Peyer's patch (tissue), 4 donors: ENCODE measurements around the gene SLC22A17. TPM values are rescaled to one million over a fixed set of nuclear protein-coding genes. Genes with fewer than 3 reads are reported as not detected.
"Not testable (repeated sequence)": the region's sequence is repeated elsewhere in the genome, so short reads cannot be mapped to it uniquely, and the experiment has no call there.

Experiments used
- DNase-seq, 3 donors: peaks; one replicate each; pipeline ENCODE4 v3.0.0-alpha.2; 2017 to 2019
- H3K27ac ChIP-seq, 4 donors: fragments of 200-600 bp; sonication (generic); one replicate each; pipeline ENCODE4 v1.5.1; 2016 to 2019
- H3K27me3 ChIP-seq, 2 donors: fragments of 200-600 bp; sonication (generic); one replicate each; pipeline ENCODE4 v1.5.1; 2019
- H3K36me3 ChIP-seq, 3 donors: fragments of 200-600 bp; sonication (generic); one replicate each; pipeline ENCODE4 v1.5.1; 2016 to 2019
- H3K4me1 ChIP-seq, 4 donors: fragments of 200-600 bp; sonication (generic); one replicate each; pipeline ENCODE4 v1.5.1; 2016 to 2019
- H3K4me3 ChIP-seq, 4 donors: fragments of 200-600 bp; sonication (generic); 1 replicate in 3 of 4; 2 replicates in 1 of 4; pipeline ENCODE4 v1.5.1; 2016 to 2019; ENCODE audit warnings: mild to moderate bottlenecking in 1 of 4
- H3K9me3 ChIP-seq, 4 donors: fragments of 200-600 bp; sonication (generic); one replicate each; pipeline ENCODE4 v1.5.1; 2016 to 2019; ENCODE audit warnings: mild to moderate bottlenecking in 1 of 4
- CTCF ChIP-seq, 6 experiments: fragments of 450-650 bp in 4 of 6; fragments of 200-600 bp in 2 of 6; sonication (generic) in 1 of 6; IDR thresholded peaks; one replicate each; pipeline ENCODE4 v1.5.1; 2017 to 2019; ENCODE audit warnings: antibody characterized with exemption in 6 of 6, mild to moderate bottlenecking in 3 of 6, moderate library complexity in 1 of 6
- POLR2A ChIP-seq, 2 donors: fragments of 450-650 bp; IDR thresholded peaks; one replicate each; pipeline ENCODE4 v1.5.1; 2017; ENCODE audit warnings: antibody characterized with exemption in 2 of 2, mild to moderate bottlenecking in 2 of 2, moderate library complexity in 2 of 2
- total RNA-seq, 4 donors: library from RNA; depleted of rRNA; stranded (reverse); fragments of >200 nt; gene quantifications; one replicate each; pipeline ENCODE4 v1.1.0, GENCODE V29; 2016

Gene SLC22A17
- total RNA-seq, 4 donors from 2014 or later = 1.6 to 19.0 (median 5.2) TPM

GRCh38 chr14:23398348-23398747 lies 45.7 kb upstream of the SLC22A17 start:
- Histone ChIP-seq H3K27ac (no peak overlapping the region), H3K4me3 (no peak overlapping the region), H3K4me1 (no peaks in the 10 kb centered on the region), H3K36me3 (no peaks in the 10 kb centered on the region), H3K27me3 (no peaks in the 10 kb centered on the region), H3K9me3 (no peaks in the 10 kb centered on the region)
- no peak for TF ChIP-seq POLR2A (IDR thresholded peaks at IDR 0.05)
- no peak for TF ChIP-seq CTCF (IDR thresholded peaks at IDR 0.05)
- no peak for DNase-seq

- Histone ChIP-seq H3K27me3 (no peaks in the 10 kb centered on the region), H3K4me1 (no peaks in the 10 kb centered on the region), H3K9me3 (no peaks in the 10 kb centered on the region), H3K27ac (no peak overlapping the region), H3K4me3 (no peak overlapping the region), H3K36me3 (no peaks in the 10 kb centered on the region)
- no peak for TF ChIP-seq POLR2A (IDR thresholded peaks at IDR 0.05)
- no peak for TF ChIP-seq CTCF (IDR thresholded peaks at IDR 0.05)
- DNase-seq = no peak
Observed at GRCh38 chr14:23396781-23397407, 44.2 kb upstream of the SLC22A17 start.

DNA sequence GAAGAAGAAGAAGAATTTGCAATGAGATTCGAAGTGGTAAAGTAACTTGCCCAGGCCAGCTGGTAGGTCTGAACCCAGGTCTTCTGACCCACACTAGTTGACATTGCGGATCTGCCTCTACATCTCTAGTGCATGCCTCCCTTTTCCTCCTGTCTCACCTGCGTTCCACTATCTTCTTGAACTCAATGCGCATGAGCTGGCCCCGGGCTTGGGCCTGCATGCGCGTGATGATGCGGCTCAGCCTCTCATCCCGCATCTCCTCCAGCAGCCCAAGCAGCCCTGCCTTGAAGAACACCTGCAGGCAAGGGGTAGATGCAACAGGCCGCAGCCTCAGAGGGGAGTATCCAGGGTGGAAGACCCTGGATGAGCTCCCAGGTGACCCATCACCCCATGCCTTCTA lies 43.4 kb upstream of the SLC22A17 start:
- no peaks in the 10 kb centered on the region for H3K9me3 ChIP-seq
- no peak overlapping the region for H3K27ac ChIP-seq
- H3K27me3 ChIP-seq = no peaks in the 10 kb centered on the region
- DNase-seq = no peak
- no peaks in the 10 kb centered on the region for H3K4me1 ChIP-seq
- no peak for TF ChIP-seq CTCF (IDR thresholded peaks at IDR 0.05)
- no peaks in the 10 kb centered on the region for H3K36me3 ChIP-seq
- no peak overlapping the region for H3K4me3 ChIP-seq

GRCh38 chr14:23392613-23393012 lies 39.9 kb upstream of the SLC22A17 start:
- Histone ChIP-seq H3K9me3 (no peaks in the 10 kb centered on the region), H3K36me3 (no peaks in the 10 kb centered on the region), H3K4me3 (no peak overlapping the region), H3K4me1 (no peaks in the 10 kb centered on the region), H3K27ac (no peak overlapping the region), H3K27me3 (no peaks in the 10 kb centered on the region)
- TF ChIP-seq POLR2A (IDR thresholded peaks at IDR 0.05) = no peak
- TF ChIP-seq CTCF (IDR thresholded peaks at IDR 0.05) = no peak
- no peak for DNase-seq

DNA sequence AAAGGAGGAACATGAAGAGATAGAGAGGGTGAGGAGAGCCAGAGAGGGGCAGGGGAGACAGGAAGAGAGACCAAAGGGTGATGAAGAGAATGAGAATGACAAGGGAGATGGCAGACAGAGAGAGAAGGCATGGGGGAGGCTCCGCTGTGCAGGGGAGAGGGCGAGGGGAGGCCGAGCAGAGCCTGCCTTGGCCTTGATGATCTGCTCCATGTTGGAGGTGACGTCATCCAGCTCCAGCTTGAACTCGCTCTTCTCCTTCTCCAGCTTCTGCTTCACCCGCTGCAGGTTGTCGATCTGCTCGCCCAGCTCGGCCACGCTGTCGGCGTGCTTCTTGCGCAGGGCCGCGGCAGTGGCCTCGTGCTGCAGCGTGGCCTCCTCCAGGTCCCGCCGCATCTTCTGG lies 37.2 kb upstream of the SLC22A17 start:
- not testable (repeated sequence) for H3K27ac ChIP-seq, H3K4me1 ChIP-seq, H3K9me3 ChIP-seq, DNase-seq, H3K4me3 ChIP-seq, H3K36me3 ChIP-seq, H3K27me3 ChIP-seq

GRCh38 chr14:23389396-23389795 lies 36.7 kb upstream of the SLC22A17 start:
- H3K36me3 ChIP-seq = no peaks in the 10 kb centered on the region
- no peaks in the 10 kb centered on the region for H3K4me1 ChIP-seq
- DNase-seq = no peak
- TF ChIP-seq POLR2A (IDR thresholded peaks at IDR 0.05) (no peak), CTCF (IDR thresholded peaks at IDR 0.05) (no peak)
- no peaks in the 10 kb centered on the region for H3K9me3 ChIP-seq
- no peak overlapping the region for H3K27ac ChIP-seq
- no peak overlapping the region for H3K4me3 ChIP-seq
- H3K27me3 ChIP-seq = no peaks in the 10 kb centered on the region
